ENCODE measurements around the gene NRG2. TPM values are rescaled to one million over a fixed set of nuclear protein-coding genes. Genes with fewer than 3 reads are reported as not detected.

The NRG2 gene
- total and polyA plus RNA-seq, 2 experiments from 2014 or later = 0.37 to 1.3 TPM

GRCh38 chr5:139898981-139899380 lies 144.1 kb downstream of the NRG2 start:
- ATAC-seq (no peak), DNase-seq (ENCODE audit: low spot score) (no peak)
- H2AFZ ChIP-seq = no peak overlapping the region
- H3K4me3 ChIP-seq = no peak overlapping the region
- H3K36me3 ChIP-seq (ENCODE audit: insufficient read depth) = no peaks in the 10 kb centered on the region
- Mint-ChIP-seq H3K4me3 (no peak overlapping the region; the same call in 2 of the 3 replicates), H3K27me3 (ENCODE audit: insufficient read depth, low read depth, poor library complexity) (peaks cover 51% of the 10 kb centered on the region), H3K36me3 (ENCODE audit: low read depth) (no peaks in the 10 kb centered on the region), H3K4me1 (peaks cover 6% of the 10 kb centered on the region; the same call in 2 of the 3 replicates), H3K27ac (no peak overlapping the region), H3K9me3 (no peaks in the 10 kb centered on the region)
- TF ChIP-seq POLR2AphosphoS5 (IDR thresholded peaks at IDR 0.05; ENCODE audit: low read depth) (no peak), EZH2phosphoT487 (IDR thresholded peaks at IDR 0.05; ENCODE audit: unreplicated experiment) (no peak), ZNF114 (CRISPR knock-in tag; IDR thresholded peaks at IDR 0.05) (no peak), ETS1 (IDR thresholded peaks at IDR 0.05) (no peak), REST (IDR thresholded peaks at IDR 0.05; ENCODE audit: unreplicated experiment) (no peak), CREB1 (CRISPR knock-in tag; IDR thresholded peaks at IDR 0.05; ENCODE audit: low read depth) (no peak), EZH2 (IDR thresholded peaks at IDR 0.05; ENCODE audit: low read depth, unreplicated experiment) (no peak), STAT1 (IDR thresholded peaks at IDR 0.05; ENCODE audit: unreplicated experiment) (no peak), ZNF331 (CRISPR knock-in tag; IDR thresholded peaks at IDR 0.05; ENCODE audit: low read depth) (no peak), ZNF462 (CRISPR knock-in tag; IDR thresholded peaks at IDR 0.05) (no peak), JUNB (IDR thresholded peaks at IDR 0.05; ENCODE audit: unreplicated experiment) (no peak), CTCF (conservative IDR thresholded peaks at IDR 0.05; ENCODE audit: low read depth in 2 of 2) (no peak), NANOG (IDR thresholded peaks at IDR 0.05; ENCODE audit: borderline replicate concordance) (no peak)
- peaks cover 56% of the 10 kb centered on the region for H3K27me3 ChIP-seq (ENCODE audit: insufficient read depth)
- 0 out of 2 replicates have a peak, but pooled peaks cover 4% of the 10 kb centered on the region for H3F3A ChIP-seq (replicated peaks; ENCODE audit: low read depth)
- H4K20me1 ChIP-seq (replicated peaks; ENCODE audit: insufficient read depth) = peaks cover 9% of the 10 kb centered on the region
- no peaks in the 10 kb centered on the region for H3K79me2 ChIP-seq (replicated peaks; ENCODE audit: insufficient read depth)
- no peaks in the 10 kb centered on the region for H3K9me2 ChIP-seq (ENCODE audit: insufficient read depth)
- H3K4me2 ChIP-seq = no peak overlapping the region
- no peak overlapping the region for H3K27ac ChIP-seq (ENCODE audit: low read depth)
- H3K4me1 ChIP-seq (ENCODE audit: insufficient read depth) = peaks cover 8% of the 10 kb centered on the region

All from GM23338 (cell line).